SK-N-SH (cell line): Measurements from ENCODE around the gene STPG2.

Source experiments
- POLR2AphosphoS5 ChIP-seq: IDR thresholded peaks from 2 replicates; pipeline ENCODE4 v1.6.1; 2012; ENCODE audit warnings: low read depth, low read length
- RCOR1 ChIP-seq: fragments of 150-350 bp; IDR thresholded peaks from 2 replicates; pipeline ENCODE4 v1.6.1; 2017; ENCODE audit warnings: antibody characterized with exemption, low read length
- RFX5 ChIP-seq: IDR thresholded peaks from 2 replicates; pipeline ENCODE4 v1.6.1; 2012; ENCODE audit warnings: mild to moderate bottlenecking, improper control_type of control experiment, low read length
- SIN3A ChIP-seq: IDR thresholded peaks from 2 replicates; pipeline ENCODE4 v1.6.1; 2012; ENCODE audit warnings: low read depth, mild to moderate bottlenecking, low read length, moderate library complexity, borderline replicate concordance
- TAF1 ChIP-seq: IDR thresholded peaks from 2 replicates; pipeline ENCODE4 v1.6.1; 2012; ENCODE audit warnings: low read depth, mild to moderate bottlenecking, low read length, moderate library complexity, borderline replicate concordance
- TF ChIP-seq, protein P1 (sequence below): fragments of 200-600 bp; sonication (generic); IDR thresholded peaks from 2 replicates; pipeline ENCODE4 v1.6.1; 2017; ENCODE audit warnings: antibody characterized with exemption, mild to moderate bottlenecking, moderate library complexity
- TF ChIP-seq, protein P2 (sequence below): IDR thresholded peaks from 2 replicates; pipeline ENCODE4 v1.6.1; 2012; ENCODE audit warnings: mild to moderate bottlenecking, low read depth, low read length, moderate library complexity
- TF ChIP-seq, protein P3 (sequence below): IDR thresholded peaks from 2 replicates; pipeline ENCODE4 v1.4.0; 2012; ENCODE audit warnings: low read depth

DNA sequence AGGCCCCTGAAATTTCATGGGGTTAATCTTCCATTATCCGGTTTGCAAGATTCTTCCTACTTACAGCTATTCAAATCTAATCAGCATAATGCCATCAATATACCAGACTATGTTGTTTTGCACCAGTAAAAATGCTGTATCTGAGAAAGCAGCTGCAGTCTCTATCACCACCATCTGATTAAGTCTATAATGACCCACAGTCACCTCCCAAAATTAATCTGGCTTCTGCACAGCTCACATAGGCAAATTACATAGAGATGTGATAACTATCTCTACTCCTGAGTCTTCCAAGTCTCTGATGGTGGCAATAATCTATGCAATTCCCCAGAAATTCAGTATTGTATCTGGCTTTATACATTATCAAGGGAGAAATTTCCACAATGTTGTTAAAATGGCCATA, 113.2 kb downstream of the STPG2 start:
- TF ChIP-seq RCOR1 = no peak
- TF ChIP-seq, protein P1, sequence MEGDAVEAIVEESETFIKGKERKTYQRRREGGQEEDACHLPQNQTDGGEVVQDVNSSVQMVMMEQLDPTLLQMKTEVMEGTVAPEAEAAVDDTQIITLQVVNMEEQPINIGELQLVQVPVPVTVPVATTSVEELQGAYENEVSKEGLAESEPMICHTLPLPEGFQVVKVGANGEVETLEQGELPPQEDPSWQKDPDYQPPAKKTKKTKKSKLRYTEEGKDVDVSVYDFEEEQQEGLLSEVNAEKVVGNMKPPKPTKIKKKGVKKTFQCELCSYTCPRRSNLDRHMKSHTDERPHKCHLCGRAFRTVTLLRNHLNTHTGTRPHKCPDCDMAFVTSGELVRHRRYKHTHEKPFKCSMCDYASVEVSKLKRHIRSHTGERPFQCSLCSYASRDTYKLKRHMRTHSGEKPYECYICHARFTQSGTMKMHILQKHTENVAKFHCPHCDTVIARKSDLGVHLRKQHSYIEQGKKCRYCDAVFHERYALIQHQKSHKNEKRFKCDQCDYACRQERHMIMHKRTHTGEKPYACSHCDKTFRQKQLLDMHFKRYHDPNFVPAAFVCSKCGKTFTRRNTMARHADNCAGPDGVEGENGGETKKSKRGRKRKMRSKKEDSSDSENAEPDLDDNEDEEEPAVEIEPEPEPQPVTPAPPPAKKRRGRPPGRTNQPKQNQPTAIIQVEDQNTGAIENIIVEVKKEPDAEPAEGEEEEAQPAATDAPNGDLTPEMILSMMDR = no peak
- TF ChIP-seq TAF1 = no peak
- TF ChIP-seq, protein P2, sequence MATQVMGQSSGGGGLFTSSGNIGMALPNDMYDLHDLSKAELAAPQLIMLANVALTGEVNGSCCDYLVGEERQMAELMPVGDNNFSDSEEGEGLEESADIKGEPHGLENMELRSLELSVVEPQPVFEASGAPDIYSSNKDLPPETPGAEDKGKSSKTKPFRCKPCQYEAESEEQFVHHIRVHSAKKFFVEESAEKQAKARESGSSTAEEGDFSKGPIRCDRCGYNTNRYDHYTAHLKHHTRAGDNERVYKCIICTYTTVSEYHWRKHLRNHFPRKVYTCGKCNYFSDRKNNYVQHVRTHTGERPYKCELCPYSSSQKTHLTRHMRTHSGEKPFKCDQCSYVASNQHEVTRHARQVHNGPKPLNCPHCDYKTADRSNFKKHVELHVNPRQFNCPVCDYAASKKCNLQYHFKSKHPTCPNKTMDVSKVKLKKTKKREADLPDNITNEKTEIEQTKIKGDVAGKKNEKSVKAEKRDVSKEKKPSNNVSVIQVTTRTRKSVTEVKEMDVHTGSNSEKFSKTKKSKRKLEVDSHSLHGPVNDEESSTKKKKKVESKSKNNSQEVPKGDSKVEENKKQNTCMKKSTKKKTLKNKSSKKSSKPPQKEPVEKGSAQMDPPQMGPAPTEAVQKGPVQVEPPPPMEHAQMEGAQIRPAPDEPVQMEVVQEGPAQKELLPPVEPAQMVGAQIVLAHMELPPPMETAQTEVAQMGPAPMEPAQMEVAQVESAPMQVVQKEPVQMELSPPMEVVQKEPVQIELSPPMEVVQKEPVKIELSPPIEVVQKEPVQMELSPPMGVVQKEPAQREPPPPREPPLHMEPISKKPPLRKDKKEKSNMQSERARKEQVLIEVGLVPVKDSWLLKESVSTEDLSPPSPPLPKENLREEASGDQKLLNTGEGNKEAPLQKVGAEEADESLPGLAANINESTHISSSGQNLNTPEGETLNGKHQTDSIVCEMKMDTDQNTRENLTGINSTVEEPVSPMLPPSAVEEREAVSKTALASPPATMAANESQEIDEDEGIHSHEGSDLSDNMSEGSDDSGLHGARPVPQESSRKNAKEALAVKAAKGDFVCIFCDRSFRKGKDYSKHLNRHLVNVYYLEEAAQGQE = no peak
- TF ChIP-seq SIN3A = no peak
- no peak for TF ChIP-seq POLR2AphosphoS5
- TF ChIP-seq, protein P3, sequence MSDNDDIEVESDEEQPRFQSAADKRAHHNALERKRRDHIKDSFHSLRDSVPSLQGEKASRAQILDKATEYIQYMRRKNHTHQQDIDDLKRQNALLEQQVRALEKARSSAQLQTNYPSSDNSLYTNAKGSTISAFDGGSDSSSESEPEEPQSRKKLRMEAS = no peak
- TF ChIP-seq RFX5 = no peak
